RPMI7951 (cell line): Measurements from ENCODE around the gene CEBPG. TPM values are rescaled to one million over a fixed set of nuclear protein-coding genes. Genes with fewer than 3 reads are reported as not detected.

Experiments
- DNase-seq: peaks from one replicate; pipeline ENCODE4 v3.0.0-alpha.2; 2012; ENCODE audit warnings: low read depth
- total RNA-seq: library from RNA; depleted of rRNA; stranded (reverse); fragments of >200 nt; shearing (Covaris generic); gene quantifications from 2 replicates; pipeline ENCODE4 v1.2.3, GENCODE V29; 2014

Gene CEBPG
- total RNA-seq, 1 experiment from 2014 or later = 15.0 TPM

- no peak for DNase-seq
Observed at GRCh38 chr19:33382006-33382405, 8.5 kb downstream of the CEBPG start.

GRCh38 chr19:33382982-33383381 is 9.5 kb downstream of the CEBPG start:
- no peak for DNase-seq

GRCh38 chr19:33383720-33384292 is 10.3 kb downstream of the CEBPG start:
- DNase-seq = no peak

GRCh38 chr19:33384983-33385382 is 11.5 kb downstream of the CEBPG start:
- DNase-seq = no peak

GRCh38 chr19:33385956-33386355 is 12.4 kb downstream of the CEBPG start:
- DNase-seq = no peak

- no peak for DNase-seq
Observed at GRCh38 chr19:33386361-33386858, 12.9 kb downstream of the CEBPG start.

- DNase-seq = no peak
Observed at GRCh38 chr19:33387351-33388230, 14.1 kb downstream of the CEBPG start.

- no peak for DNase-seq
Observed at GRCh38 chr19:33388231-33388724, 14.8 kb downstream of the CEBPG start.

- no peak for DNase-seq
Observed at GRCh38 chr19:33388725-33389420, 15.4 kb downstream of the CEBPG start.

GRCh38 chr19:33389421-33390100 is 16.1 kb downstream of the CEBPG start:
- DNase-seq = no peak

GRCh38 chr19:33390101-33390907 is 16.8 kb downstream of the CEBPG start:
- DNase-seq = no peak

- no peak for DNase-seq
Observed at GRCh38 chr19:33390908-33391630, 17.6 kb downstream of the CEBPG start.

GRCh38 chr19:33391631-33392249 is 18.2 kb downstream of the CEBPG start:
- DNase-seq = no peak

GRCh38 chr19:33392341-33393285 is 19.1 kb downstream of the CEBPG start:
- DNase-seq = no peak

- no peak for DNase-seq
Observed at GRCh38 chr19:33393286-33394005, 19.9 kb downstream of the CEBPG start.

GRCh38 chr19:33394006-33394722 is 20.7 kb downstream of the CEBPG start:
- DNase-seq = peak; percentile 80
